HG03558 (cell line): ENCODE results near the gene NOS1AP.

Source experiments
- ATAC-seq: cut with Tn5 transposase; IDR thresholded peaks from one replicate; pipeline ENCODE4 v1.9.1; 2021; ENCODE audit warnings: moderate number of reproducible peaks; ENCODE audit not compliant: unreplicated experiment; ENCODE audit errors: extremely low read depth

Gene NOS1AP

DNA sequence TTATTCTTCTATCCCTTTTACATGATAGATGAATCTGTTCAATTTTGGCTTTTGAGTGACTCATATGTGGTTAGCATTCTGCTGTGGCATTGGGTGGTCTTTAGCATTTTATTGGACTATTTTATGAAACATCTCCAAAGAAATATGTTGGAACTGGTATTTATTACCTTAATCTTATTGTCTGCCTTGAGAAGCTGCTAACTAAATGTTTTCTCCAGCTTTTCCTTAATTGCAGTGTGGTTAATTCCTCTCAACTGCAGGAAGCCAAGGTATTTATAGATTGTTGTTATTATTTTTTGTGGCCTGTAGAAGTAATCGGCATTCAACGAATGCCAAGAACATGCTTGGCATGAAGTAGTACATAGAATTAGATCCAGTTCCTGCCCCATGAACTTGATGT, 64.1 kb downstream of the NOS1AP start:
- no peak for ATAC-seq

DNA sequence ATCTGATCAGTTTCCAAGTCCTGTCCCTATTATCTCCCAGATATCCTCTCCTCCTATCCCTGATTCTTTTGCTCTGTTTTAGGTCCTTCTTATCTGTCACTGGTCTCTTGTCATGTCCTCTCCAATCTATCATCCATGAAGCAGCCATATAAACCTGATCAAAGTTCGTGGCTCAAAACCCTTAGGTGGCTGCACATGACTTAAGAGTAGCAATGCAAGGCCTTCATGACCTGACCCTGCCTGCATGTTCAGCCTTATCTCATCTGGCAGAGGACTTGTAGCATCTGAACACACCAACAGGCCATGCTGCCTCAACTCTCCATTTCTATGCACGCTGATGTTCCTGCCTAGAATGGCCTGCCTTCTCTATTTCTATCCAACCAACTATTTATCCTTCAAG, 65.2 kb downstream of the NOS1AP start:
- no peak for ATAC-seq

DNA sequence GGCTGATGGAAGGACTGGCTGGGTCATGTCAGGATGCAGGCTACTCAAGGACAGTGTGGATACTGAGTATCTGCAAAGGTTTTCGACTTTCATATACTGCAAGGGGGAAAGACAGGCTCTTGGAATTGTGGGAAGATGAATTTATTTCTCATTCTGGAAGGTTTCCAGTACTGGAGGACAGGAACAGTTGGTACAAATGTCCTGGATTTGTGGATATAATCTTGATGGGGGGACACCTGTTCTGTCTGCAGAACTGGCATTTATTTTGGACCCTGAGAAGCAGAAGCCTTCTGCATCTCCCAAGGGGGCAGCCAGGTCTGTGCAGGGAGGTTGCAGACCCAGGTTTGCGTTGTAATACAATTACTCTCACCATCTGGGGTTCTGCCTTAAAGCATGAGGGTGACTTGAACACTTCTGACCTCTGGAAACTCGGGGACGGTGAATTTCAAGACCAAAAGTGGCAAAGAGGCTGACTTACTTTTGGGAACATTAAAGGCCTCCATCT, 65.8 kb downstream of the NOS1AP start:
- no peak for ATAC-seq

DNA sequence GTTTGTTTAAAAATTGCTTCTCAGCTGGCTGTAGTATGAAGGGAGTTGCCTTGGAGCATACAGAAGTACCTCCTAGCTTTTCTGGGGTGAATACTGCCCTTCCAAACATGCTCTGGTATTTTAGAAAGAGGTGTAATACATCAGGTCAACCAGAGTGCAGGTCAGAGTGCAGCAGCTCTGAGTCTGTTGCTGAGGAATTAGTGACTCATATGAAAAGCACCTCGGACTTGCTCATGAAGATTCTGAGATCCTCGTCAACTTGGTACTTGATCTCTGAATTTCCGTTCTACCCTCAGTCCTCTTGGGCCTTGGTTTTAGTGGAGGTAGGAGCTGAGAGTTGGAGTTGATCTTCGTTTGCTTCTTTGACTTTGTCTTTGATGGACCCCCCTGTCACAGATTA, 67.3 kb downstream of the NOS1AP start:
- no peak for ATAC-seq

DNA sequence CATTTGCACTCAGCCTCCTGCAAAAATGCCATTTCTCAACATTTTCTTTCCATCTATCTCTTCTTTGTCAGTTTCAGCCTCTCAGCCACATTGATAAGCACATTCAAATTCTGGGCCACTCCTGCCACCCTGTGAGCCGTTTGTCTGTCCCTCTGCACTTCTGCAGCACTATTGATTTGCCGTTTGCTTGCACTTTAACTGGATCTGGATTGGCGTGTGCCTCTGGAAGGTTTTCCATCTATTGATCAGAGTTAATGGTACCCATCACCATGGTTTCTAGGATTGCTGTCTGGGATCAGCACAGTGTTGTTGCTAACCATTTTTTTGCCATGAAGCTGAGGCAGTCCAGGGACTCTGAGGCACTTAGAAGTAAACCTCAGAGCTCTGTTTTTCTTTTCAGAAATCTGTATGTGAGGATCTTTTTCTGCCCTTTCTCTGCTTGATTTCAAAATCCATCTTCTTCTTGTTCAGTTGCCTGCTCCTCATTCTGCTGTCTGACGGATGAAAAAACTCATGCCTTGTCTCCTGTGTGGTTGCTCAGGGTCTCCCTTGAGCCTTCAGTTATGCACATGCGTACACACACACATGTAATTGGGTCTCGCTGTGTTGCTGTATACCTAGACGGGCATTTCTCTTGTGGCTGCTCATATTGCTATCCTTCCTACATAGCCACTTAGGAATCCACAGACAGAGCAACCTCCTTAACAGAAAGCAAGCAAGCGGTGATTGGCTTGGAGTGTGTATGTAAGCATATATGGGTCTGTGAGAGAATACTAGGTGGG, 67.9 kb downstream of the NOS1AP start:
- no peak for ATAC-seq

DNA sequence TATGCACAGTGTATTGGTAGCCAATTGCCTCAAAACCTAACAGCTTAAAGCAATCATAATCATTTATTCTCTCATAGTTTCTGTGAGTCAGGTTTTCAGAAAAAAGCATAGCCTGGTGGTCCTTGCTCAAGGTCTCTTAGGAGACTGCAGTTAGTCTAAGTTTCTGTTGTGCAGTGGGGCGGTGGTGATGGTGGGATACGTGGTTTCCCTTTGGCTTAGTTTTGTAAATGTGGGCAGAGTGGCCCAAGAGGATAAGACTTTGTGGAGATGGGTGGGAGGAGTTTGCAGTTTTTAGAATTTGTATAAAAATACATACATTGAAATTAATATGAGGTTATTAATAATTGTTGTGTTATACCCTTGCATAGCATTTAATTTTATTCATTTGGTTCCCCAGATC, 68.6 kb downstream of the NOS1AP start:
- ATAC-seq = no peak

DNA sequence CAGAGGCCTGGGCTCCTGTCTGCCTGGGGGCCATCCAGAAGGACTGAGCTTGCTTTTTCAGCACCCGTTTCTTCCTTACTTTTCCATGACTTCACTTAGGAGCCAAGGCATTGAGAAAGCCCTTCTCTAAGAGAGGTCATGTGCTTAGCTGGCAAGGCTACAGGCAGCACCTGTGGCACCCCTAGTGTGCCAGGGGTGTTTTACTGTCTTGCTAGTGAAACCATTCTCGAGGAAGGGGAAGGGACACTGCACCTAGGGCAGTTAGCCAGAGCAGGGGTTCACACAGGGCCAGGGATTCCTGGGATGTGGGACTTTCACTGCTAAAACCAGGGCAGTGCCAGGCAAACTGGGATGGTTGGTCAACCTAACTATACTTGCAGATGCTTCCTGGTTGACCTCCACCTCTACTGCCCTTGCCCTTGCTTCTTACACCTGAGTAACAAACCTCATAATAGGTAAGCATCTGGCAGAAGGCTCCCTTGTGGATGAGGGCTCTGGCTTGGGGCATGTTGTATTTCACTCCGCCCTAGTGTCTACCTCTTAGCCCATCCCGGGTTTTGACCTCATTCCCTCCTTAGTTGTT, 69.2 kb downstream of the NOS1AP start:
- no peak for ATAC-seq

DNA sequence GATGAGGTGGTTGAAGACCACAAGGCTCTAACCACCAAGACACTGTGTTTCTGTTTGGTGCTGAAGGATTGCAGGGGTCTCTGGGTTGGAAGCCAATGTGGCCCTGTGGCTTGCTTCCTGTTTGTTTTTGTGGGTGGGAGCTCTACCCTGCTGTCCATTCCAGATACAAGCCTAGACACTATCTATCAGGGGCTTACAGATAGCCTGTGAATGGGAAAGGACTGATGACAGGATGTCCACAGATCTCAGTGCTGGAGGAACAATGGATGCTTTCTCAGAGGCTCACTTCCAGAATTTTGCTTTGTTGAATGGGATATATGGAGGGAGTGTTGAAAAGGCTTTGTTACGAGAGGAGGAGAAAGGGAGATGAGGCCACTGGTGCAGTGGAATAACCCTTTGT, 69.7 kb downstream of the NOS1AP start:
- ATAC-seq = no peak

DNA sequence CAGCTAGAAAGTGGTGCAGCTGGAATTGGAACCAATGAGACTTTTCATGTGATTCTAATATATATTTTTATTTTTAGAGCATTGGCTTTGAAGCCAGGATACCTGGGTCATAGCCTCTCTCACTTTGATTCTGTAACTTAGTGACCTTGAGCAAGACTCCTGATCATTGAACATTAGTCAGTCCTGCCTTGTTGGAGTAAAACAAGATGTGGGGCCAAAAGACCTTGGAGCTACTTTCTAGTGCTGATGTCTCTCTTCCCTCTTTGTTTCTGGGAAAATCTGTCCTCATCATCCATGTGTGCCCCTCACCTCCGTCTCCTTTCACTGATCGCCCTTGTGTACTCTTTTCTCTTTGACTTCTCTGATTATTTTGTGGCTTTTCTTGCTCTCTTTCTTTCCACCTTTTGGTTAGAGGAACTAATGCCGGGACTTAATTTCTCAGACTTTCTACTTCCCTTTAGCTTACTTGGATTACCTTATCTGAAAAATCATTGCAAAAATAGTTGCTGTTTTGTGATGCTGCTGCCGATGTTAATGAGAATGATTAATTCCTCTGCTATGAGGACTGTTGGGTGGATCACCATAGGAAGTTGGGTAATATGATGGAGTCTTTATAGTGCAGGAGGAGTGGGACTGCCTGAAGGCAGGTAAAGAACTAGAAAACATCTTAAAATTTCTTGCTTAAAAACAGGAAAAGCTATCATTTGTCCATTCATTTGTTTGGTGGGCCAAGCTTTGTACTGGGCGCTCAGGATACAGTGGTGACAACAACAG, 72.0 kb downstream of the NOS1AP start:
- ATAC-seq = no peak

DNA sequence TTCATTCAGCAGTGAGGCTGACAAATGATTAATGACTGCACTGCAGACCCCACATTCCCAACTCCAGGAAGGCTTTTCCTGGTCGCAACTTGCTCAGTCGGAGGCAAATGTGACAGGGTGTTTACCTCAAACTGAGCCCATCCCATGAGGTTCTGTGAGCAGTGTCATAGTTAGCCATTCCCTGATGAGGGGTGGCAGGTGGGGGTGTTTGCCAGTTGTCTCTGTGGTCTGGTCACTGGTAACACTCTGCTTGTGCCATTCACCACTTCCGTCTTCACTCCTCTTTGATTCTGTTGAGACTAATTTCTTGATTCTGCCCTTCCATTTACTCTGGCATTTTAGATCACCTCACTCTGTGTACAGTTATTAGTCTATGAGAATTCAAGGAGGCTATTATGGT, 73.5 kb downstream of the NOS1AP start:
- ATAC-seq = no peak

DNA sequence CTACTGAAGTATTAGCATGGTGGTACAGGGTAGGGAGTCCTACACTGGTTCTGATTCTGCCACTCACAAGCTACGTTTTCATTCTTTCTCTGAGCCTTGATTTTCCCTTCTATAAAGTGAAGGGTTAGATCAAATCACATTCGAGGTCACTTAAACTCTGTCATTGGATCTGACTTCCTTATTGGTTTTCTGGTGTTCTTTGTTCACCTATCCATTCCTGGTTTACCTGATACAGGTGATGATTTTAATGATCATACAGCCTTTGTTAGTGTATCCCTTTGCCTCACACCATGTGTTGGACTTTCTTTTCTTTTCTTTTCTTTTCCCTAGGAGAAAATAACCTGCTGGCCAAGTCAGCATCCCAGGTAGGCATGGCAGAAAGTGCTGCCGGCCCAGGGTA, 74.8 kb downstream of the NOS1AP start:
- ATAC-seq = no peak

DNA sequence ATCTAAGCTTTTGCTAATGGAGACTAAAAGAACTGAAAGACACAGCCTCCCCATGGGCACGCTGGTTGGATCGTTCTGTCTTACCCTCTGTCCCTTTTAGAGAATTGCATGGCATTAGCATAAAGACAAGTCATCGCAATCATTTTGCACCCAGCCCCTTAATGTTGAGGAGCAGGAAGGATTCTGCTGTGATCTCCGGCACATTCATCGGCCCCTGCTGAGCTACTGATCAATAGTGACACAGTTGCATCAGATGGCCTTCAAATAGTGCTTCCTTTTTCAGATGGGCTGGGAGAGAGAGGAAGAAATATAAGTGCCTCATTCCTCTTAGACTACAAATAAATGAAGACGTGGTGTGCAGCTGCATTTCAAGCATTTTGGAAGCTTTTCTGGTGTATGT, 75.4 kb downstream of the NOS1AP start:
- ATAC-seq = no peak

DNA sequence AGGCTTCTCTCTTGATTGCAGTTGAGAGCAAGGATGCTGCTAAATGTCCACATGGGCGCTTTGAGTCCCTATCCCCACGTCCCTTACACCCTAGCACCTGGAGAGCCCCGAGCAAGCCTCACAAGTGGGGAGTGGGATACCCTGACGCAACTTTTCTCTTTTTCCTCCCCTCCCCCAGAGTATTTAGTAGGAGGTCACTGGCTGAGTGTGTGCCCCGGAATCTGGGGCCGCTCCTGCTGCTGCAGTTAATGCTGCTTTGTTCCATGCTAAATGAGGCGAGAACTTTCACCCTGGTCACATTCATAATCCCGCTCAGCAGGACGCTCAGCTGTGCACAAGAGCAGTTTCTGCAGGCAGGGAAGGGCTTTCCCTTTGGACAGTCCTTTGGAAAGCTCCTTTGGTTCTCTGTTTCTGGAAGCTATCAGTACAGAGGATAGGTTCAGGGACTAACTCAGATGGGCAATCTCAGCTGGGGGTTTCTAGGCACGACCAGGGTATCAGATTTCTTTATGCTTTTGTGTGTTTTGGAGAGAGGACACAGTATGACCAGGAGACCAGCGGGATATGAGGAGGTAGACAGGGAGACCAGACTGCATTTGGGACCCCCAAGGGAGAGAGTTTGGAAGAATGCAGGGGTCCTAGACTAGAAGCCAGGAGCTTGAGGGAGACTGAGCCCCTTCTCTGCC, 75.9 kb downstream of the NOS1AP start:
- no peak for ATAC-seq

DNA sequence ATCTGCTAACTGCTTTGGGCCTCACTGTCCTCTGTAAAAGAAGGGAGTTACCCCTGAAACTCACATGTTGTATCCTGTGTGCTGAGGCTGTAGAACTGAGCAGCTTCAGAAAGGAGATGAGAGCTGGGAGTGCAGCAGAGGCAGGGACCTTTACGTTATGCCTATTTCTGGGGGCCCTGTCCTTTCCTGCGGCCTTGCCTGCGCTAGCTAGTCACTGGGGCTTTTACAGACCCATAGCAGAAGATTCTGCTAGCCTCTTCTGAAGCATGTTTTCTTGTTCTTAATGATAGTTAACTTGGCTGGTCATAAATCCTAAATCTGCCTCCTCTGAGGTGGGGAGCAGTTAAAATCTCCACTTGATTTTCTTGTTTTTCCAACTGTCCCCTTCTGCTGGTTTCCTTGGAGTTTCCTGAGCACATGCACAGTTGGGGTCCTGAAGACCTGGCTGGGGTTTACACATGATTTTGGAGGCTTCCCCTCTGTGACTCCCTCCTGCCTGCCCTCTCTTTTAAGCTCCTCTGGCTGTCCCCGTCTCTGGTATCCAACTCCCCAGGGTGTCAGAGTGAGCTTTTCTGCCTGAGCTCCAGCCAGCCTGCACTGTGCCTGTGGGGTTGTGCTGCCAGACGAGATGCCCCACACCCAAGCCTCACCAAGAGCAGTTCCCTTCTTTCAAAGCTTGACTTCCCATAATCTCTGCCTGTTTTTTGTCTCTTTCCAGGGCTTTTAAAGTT, 76.6 kb downstream of the NOS1AP start:
- no peak for ATAC-seq

DNA sequence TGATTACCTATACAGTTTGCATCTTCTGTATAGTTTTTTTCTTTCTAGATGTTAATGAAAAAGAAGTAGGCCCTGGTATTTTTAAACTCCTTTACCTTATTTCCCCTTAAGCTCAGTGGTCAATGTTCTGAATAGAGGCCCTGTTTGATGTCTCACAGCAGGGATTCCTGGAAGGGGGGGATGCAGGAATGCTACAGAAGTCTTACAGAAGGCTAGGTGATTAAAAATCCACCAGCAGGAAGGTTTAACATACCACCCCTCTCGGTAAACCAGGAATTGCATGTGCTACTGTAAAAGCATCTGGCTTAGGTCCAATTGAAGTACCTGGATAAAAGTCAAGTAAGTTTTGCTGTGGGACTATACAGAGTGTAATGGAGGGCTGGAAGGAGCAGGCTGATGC, 78.3 kb downstream of the NOS1AP start:
- ATAC-seq = no peak

DNA sequence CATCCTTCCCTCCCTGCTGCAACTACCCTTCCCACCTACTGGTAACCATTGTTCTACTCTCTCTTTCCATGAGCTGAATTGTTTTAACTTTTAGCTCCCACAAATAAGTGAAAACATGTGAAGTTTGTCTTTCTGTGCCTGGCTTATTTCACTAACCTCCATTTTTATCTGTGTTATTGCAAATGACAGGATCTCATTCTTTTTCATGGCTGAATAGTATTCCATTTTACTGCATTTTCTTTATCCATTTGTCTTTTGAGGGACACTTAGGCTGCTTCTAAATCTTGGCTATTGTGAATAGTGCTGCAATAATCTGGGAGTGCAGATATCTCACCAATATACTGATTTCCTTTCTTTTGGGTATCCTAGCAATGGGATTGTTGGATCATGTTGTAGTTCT, 80.6 kb downstream of the NOS1AP start:
- no peak for ATAC-seq

DNA sequence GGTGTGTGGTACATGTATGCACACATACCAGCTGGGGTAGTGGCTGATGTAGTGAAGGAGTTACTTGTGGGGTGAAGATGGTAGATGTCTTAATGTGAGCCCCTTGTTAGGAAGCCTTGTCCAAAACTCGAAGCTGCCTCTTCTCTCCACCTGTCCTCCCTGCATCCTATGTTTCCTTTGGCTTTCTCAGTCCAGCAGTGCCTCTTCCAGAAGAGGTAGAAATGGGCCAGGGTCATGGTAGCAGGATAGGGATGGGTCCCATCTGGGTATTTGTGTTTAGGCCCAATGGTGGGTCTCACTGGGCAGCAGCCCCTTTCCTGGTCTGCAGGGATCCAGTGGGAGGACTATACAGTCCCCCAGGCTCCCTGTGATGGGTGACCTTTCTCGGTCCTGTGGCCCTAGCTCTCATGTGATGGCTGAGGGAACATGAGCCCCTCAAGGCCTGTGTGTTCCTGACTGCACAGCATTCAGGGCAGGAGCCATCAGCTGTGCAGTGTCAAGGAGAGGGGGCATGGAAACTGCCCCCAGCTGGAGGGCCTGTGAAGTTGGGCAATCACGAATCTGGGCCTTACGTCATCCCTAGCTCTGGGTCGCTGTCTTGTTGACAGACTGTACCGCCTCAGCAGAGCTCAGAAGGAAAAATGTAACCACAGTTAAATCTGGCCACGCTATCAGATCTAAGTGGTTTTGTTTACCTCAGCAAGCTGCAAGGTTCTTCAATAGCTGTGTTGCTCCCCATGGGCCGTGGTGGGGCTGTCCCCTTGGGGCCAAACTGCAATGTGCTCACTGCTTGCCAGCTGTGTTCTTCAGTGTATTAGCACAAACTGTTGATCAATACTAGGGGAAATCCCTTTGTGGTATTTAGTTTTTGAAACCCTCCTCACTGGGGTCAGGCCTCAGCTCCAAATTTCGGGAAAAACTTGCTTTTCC, 82.7 kb downstream of the NOS1AP start:
- ATAC-seq = no peak

DNA sequence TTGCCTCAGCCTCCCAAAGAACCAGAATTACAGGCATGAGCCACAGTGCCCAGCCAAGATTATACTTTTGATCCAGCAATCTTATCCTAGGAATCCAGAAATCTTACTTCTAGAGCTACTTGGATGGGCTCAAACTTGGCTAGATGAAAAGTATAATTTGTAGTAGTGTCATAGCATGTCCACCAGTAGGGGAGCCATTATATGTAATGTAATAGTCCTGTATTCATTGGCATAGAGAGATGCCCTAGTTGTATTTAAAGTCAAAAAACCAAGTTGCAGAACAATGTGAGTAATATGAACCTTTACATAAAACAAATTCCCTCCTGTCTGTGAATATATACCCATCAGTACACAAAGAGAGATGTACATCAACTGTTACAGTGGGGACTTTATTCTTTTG, 83.9 kb downstream of the NOS1AP start:
- no peak for ATAC-seq

DNA sequence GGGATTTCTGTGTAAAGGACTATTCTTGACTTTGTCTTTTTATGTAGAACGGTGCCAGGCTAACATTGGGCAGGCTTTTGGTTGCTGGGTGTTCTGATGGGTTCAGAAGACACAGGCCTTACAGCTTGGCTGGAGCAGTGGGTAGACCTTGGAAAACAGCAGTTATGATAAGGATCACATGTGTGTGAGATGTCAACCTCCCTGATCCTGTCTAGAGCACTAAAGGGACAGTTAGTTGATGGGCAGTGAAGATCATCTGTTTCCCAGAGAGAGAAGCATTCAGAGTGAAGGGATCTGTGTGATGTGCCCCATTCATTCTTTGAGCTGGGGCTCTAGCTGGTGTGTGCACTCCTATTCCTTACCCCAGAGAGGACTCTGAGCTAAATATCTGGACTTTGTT, 88.0 kb downstream of the NOS1AP start:
- ATAC-seq = no peak
